Measurements from ENCODE around the gene CFAP300. TPM values are rescaled to one million over a fixed set of nuclear protein-coding genes. Genes with fewer than 3 reads are reported as not detected.

Gene CFAP300
- total RNA-seq, 1 donor = 12.7 TPM

GRCh38 chr11:102119997-102120396 lies 72.8 kb downstream of the CFAP300 start:
- H3K4me3 ChIP-seq (ENCODE audit: low read depth, low read length) = no peak overlapping the region
- TF ChIP-seq, protein P1, sequence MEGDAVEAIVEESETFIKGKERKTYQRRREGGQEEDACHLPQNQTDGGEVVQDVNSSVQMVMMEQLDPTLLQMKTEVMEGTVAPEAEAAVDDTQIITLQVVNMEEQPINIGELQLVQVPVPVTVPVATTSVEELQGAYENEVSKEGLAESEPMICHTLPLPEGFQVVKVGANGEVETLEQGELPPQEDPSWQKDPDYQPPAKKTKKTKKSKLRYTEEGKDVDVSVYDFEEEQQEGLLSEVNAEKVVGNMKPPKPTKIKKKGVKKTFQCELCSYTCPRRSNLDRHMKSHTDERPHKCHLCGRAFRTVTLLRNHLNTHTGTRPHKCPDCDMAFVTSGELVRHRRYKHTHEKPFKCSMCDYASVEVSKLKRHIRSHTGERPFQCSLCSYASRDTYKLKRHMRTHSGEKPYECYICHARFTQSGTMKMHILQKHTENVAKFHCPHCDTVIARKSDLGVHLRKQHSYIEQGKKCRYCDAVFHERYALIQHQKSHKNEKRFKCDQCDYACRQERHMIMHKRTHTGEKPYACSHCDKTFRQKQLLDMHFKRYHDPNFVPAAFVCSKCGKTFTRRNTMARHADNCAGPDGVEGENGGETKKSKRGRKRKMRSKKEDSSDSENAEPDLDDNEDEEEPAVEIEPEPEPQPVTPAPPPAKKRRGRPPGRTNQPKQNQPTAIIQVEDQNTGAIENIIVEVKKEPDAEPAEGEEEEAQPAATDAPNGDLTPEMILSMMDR (IDR thresholded peaks at IDR 0.05; ENCODE audit: insufficient read depth, low read length) = no peak
- DNase-seq (ENCODE audit: low read depth) = peak; percentile 36

DNA sequence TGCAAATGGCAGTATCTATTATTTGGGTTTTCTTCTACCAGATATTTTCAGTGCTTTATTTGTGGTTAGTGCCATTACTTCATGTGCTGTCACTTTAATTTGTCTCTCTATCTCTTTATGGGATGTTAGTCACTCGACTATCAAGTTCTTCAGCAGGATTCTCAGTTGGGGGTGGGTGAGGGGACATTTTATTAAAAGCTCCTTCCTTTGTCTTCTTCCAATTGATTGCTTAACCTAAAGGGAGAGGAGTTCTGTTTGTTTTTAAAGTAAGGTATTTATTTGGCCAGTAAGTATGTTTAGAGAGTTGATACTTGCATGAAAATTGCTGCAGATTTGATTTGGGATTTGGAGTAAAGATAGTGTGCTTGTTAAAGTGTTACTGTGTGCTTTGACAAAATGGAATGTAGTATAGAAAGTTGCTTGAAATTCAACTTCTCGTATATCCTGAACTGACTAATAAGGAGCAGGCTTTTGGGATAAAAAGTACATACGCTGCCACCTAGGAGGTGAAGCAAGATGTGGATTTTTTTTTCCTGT lies 73.3 kb downstream of the CFAP300 start:
- DNase-seq (ENCODE audit: low read depth) = peak; percentile 12
- H3K4me3 ChIP-seq (ENCODE audit: low read depth, low read length) = no peak overlapping the region
- TF ChIP-seq, protein P1 (IDR thresholded peaks at IDR 0.05; ENCODE audit: insufficient read depth, low read length) = no peak

DNA sequence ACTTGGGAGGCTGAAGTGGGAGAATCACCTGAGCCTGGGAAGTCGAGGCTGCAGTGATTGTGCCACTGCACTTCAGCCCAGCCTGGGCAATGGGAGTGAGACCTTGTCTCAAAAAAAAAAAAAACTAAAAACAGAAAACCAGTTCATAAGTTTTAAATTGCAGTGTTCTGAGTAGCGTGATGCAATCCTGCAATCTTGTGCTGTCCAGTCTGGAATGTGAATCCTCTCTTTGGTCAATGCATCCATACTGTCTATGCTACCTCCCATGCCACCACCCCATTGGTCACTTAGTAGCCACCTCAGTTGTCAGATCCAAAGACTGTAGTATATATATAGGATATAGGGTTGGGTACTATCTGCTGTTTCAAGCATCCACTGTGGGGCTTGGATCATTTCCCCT lies 74.1 kb downstream of the CFAP300 start:
- peak; percentile 30 for DNase-seq (ENCODE audit: low read depth)
- TF ChIP-seq, protein P1 (IDR thresholded peaks at IDR 0.05; ENCODE audit: insufficient read depth, low read length) = no peak
- H3K4me3 ChIP-seq (ENCODE audit: low read depth, low read length) = no peak overlapping the region

Small RNA genes within 50 kb of the gene (small RNA-seq; reads per million reads assigned to genes)
- not detected for gene RNA5SP535

Other genes starting within 250 kb of the CFAP300 start
- gene CEP126, start 132.4 kb upstream of the CFAP300 start, total RNA-seq (ENCODE audit: low replicate concordance) = 3.9 and 4.2 TPM in 2 replicates
- gene ANGPTL5, start 130.9 kb upstream of the CFAP300 start, total RNA-seq (ENCODE audit: low replicate concordance) = 0.09 and 0.90 TPM in 2 replicates
- 158 and 169 TPM in 2 replicates for gene YAP1, start 63.0 kb downstream of the CFAP300 start, total RNA-seq (ENCODE audit: low replicate concordance)